ENCODE measurements around the gene KIF20A.

- TF ChIP-seq, protein P1, sequence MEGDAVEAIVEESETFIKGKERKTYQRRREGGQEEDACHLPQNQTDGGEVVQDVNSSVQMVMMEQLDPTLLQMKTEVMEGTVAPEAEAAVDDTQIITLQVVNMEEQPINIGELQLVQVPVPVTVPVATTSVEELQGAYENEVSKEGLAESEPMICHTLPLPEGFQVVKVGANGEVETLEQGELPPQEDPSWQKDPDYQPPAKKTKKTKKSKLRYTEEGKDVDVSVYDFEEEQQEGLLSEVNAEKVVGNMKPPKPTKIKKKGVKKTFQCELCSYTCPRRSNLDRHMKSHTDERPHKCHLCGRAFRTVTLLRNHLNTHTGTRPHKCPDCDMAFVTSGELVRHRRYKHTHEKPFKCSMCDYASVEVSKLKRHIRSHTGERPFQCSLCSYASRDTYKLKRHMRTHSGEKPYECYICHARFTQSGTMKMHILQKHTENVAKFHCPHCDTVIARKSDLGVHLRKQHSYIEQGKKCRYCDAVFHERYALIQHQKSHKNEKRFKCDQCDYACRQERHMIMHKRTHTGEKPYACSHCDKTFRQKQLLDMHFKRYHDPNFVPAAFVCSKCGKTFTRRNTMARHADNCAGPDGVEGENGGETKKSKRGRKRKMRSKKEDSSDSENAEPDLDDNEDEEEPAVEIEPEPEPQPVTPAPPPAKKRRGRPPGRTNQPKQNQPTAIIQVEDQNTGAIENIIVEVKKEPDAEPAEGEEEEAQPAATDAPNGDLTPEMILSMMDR (IDR thresholded peaks at IDR 0.05): no peak
- TF ChIP-seq EP300 (IDR thresholded peaks at IDR 0.05) (no peak), POLR2A (IDR thresholded peaks at IDR 0.05) (no peak)
Measured at GRCh38 chr5:138157626-138158025, 21.3 kb upstream of the KIF20A start.

Measured in ovary (tissue), 3 donors.